HG03378 (cell line): ENCODE measurements around the gene PTPRD.

Experiments
- ATAC-seq: cut with Tn5 transposase; IDR thresholded peaks from one replicate; pipeline ENCODE4 v1.9.1; 2021; ENCODE audit warnings: mild to moderate bottlenecking, moderate library complexity; ENCODE audit not compliant: unreplicated experiment

The PTPRD gene

DNA sequence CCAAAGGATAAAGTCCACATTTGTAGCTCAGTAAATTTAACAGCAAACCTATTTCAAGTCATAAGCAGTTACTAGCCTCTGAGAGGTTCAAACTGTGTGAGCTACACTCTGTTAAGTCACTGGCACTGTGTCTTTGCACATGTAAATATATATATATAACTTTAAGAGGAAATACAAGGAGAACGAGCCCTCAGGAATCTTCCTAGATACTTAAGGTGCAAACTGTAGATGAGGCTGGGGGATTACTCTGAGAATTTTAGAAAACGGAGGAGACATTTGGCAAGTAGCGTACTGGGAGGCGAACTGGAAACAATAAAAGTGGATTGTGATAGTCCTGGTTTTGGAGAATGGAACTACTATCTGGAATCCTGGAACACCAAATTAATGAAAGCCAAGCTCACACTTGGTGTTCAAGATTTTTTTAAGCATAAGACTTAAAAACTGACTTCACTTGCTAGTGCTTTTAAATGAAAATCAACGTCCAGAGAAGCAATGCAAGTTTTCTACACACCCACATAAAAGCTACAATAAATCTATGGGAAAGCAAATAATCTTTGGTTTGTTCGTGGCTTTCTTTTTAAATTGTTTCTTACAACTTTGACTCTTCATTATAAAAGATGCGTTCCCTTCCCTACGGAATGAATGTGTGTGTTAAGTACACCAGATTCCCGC is 1756.3 kb downstream of the PTPRD start:
- ATAC-seq = no peak

DNA sequence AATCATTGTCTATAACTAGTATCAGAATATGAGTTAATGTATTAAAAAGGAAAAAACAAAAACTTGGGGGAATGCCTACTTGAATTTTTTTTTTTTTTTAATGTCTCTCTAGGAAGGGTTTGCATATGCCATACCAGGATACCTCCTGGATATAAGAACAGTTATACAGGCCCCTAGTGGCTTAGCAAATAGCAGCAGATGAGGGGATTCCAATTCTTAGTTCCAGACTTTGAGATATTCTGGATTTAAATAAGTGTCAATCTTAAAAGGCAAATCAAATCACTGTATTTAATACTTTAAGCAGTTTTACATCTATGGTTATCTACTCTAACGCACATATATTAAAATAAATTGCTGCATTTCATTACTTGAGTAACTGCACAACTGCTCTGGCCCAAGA is 1757.8 kb downstream of the PTPRD start:
- no peak for ATAC-seq

DNA sequence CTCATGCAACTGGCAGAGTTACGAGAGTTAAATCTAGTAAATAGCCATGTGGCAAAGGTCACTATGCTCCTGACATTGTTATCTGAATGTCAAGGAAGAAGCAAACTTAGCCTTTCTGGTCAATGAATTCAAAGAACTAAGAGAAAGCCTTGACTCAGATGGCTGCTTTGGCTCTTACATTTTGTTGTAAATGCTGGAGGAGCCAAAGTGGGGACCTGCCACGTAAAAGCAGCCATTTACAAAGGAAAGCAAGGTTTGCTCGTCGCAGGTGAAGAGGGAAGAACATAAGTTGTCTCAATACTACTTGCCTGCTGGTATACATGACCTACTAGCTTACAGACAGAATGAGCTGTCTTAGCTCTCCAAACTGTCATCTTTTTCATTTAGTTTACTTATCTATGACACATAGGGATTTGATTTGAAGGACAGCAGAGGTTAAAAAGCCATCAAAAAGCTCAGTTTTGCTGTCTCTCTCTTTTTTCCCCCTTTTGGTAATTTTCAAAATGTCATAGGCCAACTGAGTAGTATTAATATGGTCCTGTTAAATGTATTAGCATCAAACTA is 1760.4 kb downstream of the PTPRD start:
- no peak for ATAC-seq

DNA sequence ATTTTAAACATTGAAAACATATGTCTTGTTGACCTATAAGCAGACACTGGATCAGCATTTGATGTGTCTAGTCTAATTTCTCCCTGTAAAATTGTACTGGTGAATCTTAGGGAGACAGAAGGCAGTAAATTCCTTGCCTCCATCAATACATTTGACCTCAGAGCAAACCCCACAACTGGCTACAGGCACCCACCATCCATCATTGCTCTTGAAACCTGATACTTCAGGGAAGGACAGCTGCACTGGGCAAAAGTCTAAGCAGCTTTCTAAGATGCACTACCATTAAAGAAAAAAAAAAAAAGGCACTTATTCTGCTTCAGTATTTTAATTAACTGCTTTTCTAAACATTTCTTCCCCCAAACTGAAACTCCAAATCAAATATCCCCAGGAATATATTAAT is 1761.9 kb downstream of the PTPRD start:
- no peak for ATAC-seq

DNA sequence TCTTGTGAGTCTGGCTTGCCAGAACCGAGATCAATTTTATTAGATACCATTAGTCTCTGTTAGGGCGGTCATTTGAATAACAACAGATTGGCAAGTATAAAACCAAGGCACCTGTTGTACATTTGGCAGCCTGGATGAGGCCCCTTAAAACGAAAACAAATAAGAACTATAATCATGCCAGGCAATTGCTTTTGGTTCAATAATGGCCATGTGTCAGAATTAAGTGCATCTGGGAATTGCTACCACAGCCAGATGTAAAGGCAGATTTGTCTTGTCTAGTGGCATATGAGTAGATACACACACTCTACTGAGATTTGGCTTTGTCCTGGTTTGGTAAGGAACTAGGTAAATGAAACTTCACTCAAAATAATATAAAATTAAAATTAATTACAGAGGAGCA is 1767.0 kb downstream of the PTPRD start:
- ATAC-seq = no peak

DNA sequence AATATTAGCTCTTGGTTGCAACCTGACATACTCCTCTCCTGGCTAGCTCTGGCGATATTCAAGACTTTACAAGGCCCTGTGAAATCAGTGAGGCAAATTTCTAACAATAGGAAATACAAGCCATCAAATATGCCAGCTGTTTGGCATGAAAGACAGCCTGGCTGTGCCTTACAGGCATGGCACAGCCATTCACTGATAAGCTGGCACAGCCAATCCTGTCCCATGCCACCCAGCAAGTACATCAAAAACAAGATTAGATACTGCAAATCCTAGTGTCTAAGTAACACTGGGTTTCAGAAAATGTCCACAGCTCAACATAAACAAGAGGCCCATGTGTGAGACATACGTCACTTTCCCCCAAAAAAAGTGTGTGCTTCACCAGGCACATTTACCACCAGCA is 1767.4 kb downstream of the PTPRD start:
- no peak for ATAC-seq

DNA sequence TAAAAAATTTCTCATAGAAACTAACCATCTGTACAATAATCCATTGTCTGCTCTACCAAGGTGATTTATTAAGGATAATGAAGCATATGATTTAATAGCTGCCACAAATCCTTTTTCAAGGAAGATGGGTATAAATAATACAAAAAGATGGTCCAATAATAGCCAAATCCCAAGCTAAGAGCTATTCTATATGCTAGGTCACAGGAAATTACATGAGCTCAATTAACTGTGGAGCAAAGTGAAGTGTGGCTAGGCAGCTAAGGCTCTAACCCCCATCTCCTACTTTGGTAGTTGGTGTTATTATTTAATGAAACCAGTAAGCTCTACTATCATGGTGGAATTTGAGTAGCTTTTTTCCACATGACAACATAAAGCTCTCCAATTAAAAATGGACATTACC is 1768.3 kb downstream of the PTPRD start:
- ATAC-seq = no peak

DNA sequence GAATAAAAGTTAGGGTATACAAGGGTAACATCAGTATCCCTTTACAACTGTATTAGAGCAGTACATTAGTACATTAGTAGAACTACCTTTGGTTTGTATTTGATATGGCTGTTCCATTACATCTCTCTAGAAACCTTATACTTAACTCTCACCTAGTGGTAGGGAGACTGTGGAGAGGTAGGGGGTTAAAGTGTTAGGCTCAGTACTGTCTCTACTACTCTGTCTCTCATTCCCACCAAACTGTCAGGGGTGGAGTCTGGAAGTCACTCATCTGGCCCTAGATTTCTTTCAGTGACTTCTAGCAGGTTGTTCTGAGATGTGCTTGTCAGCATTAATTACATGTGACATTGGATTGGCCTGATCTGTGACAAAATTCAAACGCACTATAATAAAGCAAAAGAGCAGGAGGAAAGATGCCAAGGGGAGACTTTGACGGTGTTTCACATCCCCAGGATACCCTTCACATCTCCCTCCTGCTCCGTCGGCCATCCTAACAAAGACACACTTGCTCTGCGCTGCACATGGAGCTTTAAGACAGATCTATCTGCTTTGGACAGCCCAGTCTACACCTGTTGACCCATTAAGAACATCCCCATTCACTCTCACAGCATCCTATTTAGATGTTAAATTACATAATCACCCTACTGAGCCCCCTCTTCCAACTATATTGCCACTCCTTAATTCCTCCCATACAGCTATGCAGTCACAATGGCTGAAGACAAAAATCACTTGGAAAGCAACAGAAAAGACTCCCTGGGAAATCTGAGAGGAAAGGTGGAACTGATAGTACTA is 1770.2 kb downstream of the PTPRD start:
- ATAC-seq = no peak

DNA sequence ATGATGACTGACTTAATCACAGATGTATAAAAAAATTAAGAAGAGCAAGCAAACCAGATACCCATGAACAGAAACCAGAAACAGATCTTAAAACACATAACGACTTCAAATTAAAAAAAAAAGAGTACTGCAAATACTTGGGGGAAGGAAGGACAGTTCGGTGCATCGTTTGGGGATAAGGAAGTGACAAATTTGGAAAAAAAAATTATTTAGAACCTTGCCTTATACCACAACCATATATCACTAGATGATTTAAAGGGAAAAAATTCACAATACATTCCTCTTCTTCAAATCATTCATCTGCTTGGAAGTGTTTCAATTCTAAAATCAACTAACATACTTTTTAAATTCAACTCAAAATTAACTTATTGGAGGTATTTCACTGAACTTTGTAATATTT is 1774.7 kb downstream of the PTPRD start:
- ATAC-seq = no peak

DNA sequence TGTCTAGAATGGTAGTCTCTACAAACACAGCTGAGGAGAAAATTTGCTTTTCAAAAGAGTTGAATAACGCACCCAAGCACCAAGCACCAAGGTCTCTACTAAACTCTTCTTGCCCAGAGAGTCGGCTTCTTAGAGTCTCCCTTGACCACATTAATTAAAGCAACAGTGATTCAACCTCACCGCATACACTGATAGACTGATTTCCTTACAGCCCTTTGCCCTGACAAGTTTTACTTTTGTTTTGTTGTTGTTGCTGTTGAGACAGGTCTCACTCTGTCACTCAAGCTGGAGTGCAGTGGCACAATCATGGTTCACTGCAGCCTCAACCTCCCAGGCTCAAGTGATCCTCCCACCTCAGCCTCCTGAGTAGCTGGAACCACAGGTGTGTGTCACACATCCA is 1777.5 kb downstream of the PTPRD start:
- no peak for ATAC-seq

DNA sequence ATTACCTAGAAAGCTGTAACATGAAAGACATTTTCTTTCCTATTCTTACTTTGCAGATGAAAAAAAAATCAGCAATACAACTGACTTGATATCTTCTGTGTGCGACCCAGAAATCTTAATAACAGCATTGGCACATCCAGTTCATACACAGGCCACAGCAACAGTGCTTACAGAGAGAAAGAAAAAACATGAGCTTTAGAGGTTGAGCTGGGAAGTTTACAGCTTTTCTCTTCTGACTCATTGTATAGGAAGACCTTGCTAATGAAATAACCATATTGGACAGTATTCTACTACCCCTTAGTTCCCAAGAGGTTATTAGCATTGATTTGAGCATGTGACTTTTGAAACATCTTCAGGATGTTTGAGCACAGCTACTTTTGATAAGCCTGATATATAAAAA is 1779.8 kb downstream of the PTPRD start:
- no peak for ATAC-seq

DNA sequence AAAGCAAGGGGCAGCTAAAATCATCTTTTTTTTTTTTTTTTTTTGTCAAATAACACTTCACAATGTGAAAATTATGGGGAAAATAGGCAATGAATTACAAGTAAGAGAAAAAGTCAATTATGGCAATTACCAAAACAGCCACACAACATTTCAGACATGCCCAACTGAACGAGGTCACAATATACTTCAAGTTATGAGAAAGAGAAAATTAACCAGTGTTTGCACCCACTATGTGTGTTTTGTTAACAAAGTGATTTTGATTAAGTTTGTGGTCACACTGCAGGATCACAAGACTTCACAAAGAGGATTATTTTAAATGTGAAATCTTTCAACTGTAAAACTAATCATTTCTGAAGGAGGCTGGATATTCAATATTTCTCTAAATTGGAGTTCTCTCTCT is 1780.4 kb downstream of the PTPRD start:
- no peak for ATAC-seq

DNA sequence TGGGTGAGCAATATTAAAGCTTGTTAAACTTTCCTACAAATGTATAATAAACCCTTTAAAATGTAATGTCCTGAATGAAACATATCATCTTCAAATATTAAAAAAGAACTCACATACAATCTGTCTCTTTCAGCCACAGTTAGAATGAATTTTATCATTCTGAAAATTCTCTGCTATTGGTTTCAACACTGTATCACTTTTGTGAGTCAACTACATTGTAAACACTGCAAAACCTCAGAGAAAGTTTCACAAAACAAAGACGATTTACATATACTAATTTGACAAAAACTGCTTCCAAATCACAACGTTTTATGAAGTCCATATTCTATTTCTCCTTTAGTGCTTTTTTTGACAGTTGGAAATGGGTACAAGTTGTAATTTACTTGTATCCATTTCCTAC is 1781.2 kb downstream of the PTPRD start:
- ATAC-seq = no peak

DNA sequence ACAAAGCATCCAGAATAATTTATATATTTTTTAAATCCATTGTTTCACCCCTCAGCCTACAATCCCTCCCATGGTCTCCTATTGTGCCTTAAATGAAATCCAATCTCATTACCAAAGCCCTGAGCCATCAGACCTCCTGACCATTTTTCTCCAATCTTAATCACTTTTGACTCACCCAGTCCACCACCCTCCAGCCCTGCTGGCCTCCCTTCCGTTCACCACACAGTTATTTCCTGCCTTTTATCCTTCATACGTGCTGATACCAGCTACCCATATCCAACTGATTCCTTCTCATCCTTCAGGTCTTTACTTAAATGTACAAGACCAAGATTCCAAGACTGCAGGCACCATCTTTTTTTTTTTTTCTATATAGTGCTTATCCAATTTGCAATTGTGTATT is 1786.5 kb downstream of the PTPRD start:
- no peak for ATAC-seq

DNA sequence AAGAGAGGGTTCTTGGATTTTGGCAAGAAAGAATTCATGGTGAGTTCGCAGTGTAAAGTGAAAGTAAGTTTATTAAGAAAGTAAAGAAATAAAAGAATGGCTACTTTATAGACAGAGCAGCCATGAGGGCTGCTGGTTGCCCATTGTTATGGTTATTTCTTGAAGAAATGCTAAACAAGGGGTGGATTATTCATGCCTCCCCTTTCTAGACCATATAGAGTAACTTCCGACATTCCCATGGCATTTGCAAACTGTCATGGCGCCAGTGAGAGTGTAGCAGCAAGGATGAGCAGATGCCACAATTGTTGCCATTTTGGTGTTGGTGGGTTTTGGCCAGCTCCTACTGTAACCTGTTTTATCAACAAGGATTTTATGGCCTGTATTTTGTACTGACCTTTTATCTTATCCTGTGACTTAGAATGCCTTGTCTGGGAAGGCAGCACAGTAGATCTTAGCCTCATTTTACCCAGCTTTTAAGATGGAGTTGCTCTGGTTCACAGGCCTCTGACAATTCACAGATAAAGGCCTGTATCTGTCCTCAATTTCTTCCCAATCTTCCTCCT is 1787.1 kb downstream of the PTPRD start:
- ATAC-seq = no peak

DNA sequence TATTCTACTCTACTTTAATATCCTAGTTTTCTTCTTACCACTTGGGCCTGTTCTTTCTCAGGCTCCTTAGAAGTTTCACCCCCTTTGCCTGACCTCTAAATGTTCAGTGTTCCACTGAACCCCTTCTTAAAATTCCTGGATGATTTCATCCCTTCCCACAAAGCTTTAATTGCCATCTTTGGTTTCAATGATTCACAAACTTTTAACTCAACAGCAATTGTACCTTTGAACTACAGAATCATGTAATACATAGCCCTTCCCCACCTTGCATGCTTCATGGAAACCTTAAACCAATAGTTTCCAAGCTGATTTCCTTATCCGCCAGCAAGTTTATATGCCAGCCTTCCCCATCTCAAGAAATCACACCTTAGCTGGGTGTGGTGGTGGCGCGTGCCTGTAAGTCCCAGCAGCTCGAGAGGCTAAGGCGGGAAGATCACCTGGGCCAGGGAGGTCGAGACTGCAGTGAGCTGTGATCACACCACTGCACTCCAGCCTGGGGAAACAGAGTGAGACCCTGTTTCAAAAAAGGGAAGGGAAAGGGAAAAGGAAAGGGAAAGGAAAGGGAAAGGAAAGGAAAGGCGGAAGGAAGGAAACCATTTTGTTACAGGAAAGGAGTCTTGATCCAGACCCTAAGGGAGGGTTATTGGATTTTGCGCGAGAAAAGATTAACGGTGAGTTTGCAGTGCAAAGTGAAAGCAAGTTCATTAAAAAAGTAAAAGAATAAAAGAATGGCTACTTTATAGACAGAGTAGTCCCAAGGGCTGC is 1789.5 kb downstream of the PTPRD start:
- ATAC-seq = no peak

DNA sequence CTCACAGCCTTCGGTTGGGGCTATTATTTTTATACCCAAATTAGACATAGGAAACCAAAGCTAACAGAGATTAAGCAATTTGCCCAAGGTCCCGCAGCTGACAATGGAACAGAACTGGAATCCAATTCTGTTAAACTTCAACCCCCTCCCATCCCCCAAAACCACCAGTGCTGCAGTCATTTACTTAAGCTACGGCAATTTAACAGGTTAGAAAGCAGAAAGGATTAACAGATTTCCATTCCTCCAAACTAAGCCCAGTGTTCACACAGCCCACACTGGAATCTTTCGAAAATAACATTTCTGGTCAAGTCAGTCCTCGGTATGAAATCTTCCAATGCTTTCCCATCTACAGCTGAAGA is 1790.2 kb downstream of the PTPRD start:
- no peak for ATAC-seq

DNA sequence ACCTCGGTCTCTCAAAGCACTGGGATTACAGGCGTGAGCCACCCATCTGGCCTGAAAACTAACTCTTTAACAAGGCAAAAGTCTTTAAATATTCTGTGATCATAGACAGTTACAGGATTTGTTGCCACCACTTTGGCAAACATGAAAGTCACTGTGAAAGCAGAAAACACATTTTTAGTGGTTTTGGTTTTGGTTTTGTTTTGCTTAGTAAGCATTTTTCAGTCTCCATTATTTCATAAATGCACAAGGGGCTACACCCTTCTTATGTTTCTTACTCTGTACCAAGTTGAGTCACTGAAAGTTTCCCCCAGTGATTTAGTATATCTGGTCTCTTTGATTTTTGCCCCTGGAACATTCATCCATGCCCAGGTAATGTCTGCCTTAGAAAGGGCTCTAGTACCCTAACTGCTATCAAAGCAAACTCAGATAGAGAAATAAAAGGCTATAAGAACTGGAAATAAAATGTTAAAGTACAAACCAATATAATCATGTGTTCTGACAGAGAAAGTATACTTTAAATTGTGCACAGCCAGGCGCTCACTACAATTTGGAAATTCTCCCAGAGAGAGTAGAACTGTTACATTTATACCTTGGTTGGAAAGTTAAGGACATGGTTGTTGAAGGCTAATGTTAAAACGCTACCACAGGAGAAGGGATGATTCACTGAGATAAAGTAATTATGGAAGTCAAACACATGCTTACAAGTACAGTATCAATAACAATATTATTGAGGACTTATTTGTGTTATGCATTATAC is 1790.7 kb downstream of the PTPRD start:
- no peak for ATAC-seq

DNA sequence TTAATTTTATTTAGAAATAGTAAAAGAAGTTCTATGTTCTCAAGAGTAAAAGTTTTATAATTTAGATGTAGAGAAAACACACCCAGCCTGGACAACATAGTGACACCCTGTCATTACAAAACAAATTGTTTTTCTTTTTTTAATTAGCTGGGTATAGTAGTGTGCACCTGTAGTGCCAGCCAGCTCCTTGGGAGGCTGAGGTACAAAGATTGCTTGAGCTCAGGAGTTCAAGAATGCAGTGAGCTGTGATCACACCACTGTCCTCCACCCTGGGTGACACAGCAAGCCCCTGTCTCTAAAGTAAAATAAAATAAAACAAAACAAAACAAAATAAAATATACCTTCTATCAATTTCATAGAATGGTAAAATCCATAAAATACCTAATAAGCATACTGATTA is 1795.5 kb downstream of the PTPRD start:
- no peak for ATAC-seq

DNA sequence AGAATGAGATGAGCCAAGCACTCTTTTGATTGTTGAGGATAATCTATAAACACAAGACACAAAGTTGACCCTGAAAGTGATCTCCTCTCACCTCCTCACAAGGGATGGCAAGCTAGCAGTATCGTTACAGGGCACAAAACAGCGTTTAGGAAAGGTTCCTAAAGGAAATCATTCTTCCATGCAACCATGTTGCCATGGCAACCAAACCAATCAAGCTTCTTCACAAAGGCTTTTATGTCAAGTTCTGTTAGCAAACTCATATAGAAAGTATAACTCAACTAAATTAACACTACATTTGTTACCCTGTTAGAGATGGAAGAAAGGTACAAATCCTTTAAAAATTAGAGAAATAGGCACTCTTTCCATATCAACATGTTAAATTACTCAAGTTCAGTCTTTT is 1796.4 kb downstream of the PTPRD start:
- no peak for ATAC-seq

DNA sequence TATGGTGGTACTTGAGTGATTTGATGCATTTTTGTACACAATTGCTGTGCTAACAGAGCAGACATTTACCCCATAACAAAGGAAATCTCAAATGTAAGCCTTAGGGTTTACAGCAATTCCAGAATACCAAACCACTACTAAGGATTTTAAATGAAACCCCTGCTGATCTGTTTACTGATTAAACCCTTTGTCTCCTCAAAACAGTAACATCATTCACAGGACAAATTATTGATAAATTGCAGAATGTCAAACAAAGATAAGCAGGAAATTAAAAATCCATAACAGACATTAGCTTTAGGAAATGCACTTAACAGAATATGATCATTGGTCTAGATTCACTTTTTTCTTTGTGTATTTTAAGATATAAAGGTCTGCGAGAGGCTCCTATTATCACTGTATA is 1796.9 kb downstream of the PTPRD start:
- ATAC-seq = no peak
